ENCODE data around the gene JMJD1C.

JMJD1C gene

GRCh38 chr10:63478564-63478963 is 12.8 kb upstream of the JMJD1C start:
- DNase-seq (ENCODE audit: low read depth, low spot score) = no peak

DNA sequence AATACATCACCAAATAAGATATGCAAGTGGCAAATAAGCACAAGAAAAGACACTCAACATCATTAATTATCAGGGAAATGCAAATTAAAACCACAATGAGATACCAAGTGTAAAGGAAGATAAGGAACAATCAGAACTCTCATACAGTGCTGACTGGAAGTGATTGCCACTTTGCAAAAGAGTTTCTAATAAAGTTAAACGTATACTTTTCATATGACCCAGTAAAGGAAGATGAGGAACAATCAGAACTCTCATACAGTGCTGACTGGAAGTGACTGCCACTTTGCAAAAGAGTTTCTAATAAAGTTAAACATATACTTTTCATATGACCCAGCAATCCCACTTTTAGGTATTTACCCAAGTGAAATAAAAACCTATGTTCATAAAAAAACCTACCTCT is 12.2 kb upstream of the JMJD1C start:
- DNase-seq (ENCODE audit: low read depth, low spot score) = no peak

GRCh38 chr10:63474488-63474887 is 8.7 kb upstream of the JMJD1C start:
- DNase-seq (ENCODE audit: low read depth, low spot score) = no peak

DNA sequence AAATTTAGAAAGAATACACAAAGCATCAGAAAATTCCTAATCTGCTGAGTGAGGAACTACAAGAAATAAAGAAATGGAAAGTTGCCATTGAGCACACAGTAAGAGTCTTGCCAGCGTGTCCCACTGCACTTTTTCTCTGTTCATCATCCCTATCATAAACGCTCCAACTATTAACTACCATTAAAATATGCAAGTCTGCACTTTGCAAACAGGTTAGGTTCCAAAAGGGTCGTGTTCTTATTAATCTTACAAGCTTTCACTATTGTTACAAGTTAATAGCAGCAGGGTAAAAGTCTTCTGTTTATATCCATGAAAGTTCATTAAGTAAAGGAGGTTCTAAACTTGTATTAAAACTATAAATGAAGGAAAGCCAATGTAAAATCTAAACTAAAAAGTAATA is 5.2 kb upstream of the JMJD1C start:
- no peak for DNase-seq (ENCODE audit: low read depth, low spot score)

- no peak for DNase-seq (ENCODE audit: low read depth, low spot score)
Observed at GRCh38 chr10:63468947-63469346, 3.2 kb upstream of the JMJD1C start.

DNA sequence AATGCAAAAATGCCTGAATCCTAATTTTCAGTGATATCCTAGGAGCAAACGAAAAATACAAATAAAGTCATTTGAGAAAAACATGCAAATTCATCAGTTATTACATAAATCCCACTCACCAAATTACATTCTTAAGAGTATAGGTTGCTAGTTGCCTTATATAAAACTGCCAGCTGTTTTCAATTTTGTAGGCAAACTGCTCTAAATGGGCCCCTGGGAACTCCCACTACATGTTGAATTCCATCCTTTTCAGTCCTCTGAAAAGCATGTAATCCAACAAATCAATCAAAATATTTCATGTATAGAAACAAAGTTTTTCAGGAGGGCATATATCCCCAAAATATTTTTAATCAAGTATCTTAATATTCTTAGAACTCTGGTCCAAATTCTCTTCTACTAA is 2.1 kb upstream of the JMJD1C start:
- DNase-seq (ENCODE audit: low read depth, low spot score) = no peak

- DNase-seq (ENCODE audit: low read depth, low spot score) = peak; percentile 36
Observed at GRCh38 chr10:63466144-63466935, 563 bp upstream of the JMJD1C start.

- DNase-seq (ENCODE audit: low read depth, low spot score) = no peak
Observed at GRCh38 chr10:63464402-63465292, 1.1 kb downstream of the JMJD1C start.

- DNase-seq (ENCODE audit: low read depth, low spot score) = no peak
Observed at GRCh38 chr10:63462442-63462841, 3.3 kb downstream of the JMJD1C start.

DNA sequence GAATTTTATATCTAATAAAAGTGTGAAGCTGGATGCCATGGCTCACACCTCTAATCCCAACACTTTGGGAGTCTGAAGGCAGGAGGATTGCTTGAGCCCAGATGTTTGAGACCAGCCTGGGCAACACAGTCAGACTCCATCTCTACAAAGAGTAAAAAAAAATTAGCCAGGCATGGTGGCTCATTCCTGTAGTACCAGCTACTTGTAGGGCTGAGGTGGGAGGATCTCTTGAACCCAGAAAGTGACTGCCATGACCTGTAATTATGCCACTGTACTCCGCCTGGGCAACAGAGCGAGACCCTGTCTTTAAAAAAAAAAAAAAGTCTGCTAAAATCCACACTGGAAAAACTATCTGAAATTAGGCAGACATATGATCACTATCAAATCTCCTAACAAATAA is 7.6 kb downstream of the JMJD1C start:
- DNase-seq (ENCODE audit: low read depth, low spot score) = no peak

DNA sequence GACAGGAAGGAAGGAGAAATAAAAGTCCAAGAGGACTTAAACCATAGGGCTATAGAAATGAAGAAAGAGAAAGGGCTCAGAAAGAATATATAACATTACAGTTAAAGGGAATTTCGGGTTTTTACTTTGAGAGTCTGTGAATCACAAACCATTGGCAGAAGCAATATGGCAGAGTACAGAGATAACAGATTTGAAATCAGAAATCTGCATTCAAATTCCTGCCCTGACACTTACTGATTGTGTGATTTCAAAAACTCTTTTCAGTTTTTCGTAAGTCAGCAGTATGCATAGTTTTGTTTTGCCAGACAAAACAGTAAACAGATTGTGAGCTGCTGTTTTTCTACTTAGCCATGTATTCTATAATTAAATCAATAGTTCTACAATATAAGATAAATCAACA is 8.2 kb downstream of the JMJD1C start:
- no peak for DNase-seq (ENCODE audit: low read depth, low spot score)

- no peak for DNase-seq (ENCODE audit: low read depth, low spot score)
Observed at GRCh38 chr10:63456437-63457210, 9.2 kb downstream of the JMJD1C start.

DNA sequence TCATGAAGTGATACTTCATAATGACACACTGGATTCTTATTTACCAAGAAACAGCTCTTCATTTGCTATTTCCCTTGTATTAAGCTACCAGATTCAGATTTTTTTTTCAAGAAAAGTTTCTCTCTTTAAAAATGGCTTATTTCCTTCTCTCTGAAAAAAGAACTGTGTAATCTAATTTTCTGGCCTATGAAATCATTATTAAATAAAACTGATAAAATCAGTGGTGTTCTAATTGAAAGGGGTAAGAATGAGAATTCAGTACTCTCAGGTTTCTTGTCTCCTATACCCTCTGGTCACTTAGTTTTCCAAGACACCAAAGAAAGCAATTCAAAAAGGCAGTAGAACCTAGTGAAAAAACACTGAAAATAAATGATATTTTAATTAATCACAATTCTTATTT is 10.3 kb downstream of the JMJD1C start:
- DNase-seq (ENCODE audit: low read depth, low spot score) = no peak

DNA sequence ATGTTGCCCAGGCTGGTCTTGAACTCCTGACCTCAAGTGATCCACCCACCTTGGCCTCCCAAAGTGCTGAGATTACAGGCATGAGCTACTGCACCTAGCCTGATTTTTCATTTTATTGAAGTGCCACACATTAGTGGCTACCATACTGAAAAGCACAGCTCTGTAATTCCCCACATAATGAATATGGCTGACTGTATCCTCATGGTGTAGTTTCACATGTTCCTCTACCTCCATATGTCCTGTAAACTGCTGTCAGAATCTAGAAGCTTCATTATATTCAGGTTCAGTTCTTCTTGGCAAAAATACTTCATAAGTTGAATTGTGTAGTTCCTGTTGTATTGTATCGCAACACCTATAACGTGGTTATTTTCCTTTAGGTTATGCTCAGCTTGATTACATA is 11.1 kb downstream of the JMJD1C start:
- DNase-seq (ENCODE audit: low read depth, low spot score) = no peak

- DNase-seq (ENCODE audit: low read depth, low spot score) = no peak
Observed at GRCh38 chr10:63452524-63452923, 13.3 kb downstream of the JMJD1C start.

- DNase-seq (ENCODE audit: low read depth, low spot score) = no peak
Observed at GRCh38 chr10:63446716-63447440, 18.9 kb downstream of the JMJD1C start.

- DNase-seq (ENCODE audit: low read depth, low spot score) = no peak
Observed at GRCh38 chr10:63441404-63441803, 24.4 kb downstream of the JMJD1C start.

DNA sequence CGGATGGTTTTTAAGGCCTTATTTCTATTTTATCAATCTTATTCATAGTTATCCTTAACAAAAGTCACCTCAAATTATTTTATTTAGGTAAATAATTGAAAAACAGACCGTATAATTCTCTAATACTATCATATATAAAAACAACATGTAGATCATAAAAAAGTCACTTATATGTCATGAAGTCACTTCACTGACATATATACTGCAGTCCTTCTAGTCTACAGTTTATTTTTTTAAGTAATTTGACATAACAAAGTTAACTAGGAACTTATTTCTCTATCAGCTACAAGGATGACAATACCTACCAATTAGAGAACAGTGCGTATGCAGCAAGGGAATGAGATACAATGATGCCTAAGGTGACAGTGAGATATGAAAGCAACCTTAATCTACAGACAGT is 26.2 kb downstream of the JMJD1C start:
- no peak for DNase-seq (ENCODE audit: low read depth, low spot score)

DNA sequence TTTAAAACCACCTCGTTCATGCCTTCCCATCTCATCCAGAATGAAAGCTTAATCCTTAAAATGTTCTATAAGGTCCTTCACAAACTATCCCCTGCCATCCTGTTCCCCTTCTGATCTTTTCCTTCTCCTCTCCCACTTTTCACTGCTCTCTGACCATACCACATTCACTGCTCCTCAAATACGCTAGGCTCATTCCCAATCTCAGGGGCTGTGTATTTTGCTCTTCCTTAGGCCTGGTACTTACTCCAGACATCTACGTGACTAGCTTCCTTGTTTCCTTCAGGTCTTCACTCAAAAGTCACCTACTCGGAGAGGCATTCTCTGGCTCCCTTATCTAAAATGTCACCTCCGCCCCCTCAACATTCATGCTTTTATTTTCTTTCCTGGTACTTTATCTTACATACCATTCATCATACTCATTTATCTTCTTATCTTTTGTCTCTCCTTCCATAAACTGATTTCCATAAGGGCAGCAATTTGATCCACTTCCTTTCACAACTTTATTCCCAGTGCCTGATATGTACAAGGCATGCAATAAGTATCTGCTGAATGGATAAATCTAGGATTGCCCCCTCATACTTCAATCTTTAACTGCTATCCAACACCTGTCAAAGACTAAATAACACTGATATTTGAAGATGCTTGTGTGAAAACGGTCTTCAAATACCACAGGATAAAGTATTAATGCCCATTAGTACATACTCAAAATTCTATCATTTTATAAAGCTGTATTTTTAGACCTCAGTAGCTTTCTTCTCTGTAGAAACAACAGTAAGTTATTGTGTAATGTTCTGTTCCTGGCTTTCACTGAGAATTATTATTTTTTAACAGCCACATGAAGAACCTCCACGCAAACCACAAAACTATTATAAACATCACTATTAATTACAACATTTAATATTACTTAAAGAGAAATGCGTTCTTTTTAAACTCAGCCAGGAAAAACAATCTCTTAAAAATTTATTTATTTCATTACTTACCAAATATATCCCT is 27.0 kb downstream of the JMJD1C start:
- DNase-seq (ENCODE audit: low read depth, low spot score) = no peak
